HEK293 (cell line): ENCODE results near the gene TFAP2E.

Experiments
- CTCF ChIA-PET: fragments of 350-600 bp; formaldehyde crosslinking; extraction: SDS; loops from one replicate; lab custom pipeline; 2021; ENCODE audit warnings: antibody characterized with exemption; lab: Yijun Ruan, JAX
- POLR2A ChIA-PET: fragments of 300-600 bp; formaldehyde crosslinking; extraction: SDS; loops from one replicate; lab custom pipeline; 2020; ENCODE audit warnings: antibody characterized with exemption, inconsistent platforms; lab: Yijun Ruan, JAX
- H3K27ac ChIP-seq: fragments of 200-500 bp; sonication (Bioruptor generic); 2 replicates; pipeline ENCODE4 v1.5.1; 2014; ENCODE audit warnings: low read depth, low read length, control low read depth, inconsistent platforms; ENCODE audit errors: extremely low read depth
- H3K36me3 ChIP-seq, 2 experiments: fragments of 200-500 bp in 1 of 2; sonication (Bioruptor generic) in 1 of 2; 1 replicate in 1 of 2; 2 replicates in 1 of 2; pipeline ENCODE4 v1.5.1; 2014 to 2017; ENCODE audit warnings: inconsistent platforms in 2 of 2, low read length in 2 of 2; ENCODE audit not compliant: control insufficient read depth in 2 of 2, insufficient read depth in 1 of 2
- H3K4me1 ChIP-seq: fragments of 200-500 bp; sonication (Bioruptor generic); 2 replicates; pipeline ENCODE4 v1.5.1; 2014; ENCODE audit warnings: mild to moderate bottlenecking, low read length, inconsistent platforms; ENCODE audit not compliant: control insufficient read depth, insufficient read depth
- H3K4me3 ChIP-seq: 2 replicates; pipeline ENCODE4 v1.5.1; 2011; ENCODE audit warnings: low read depth, mild to moderate bottlenecking, control low read depth, low read length, moderate library complexity
- H3K9me3 ChIP-seq: fragments of 200-500 bp; sonication (Bioruptor generic); 2 replicates; pipeline ENCODE4 v1.5.1; 2014; ENCODE audit warnings: low read depth, low read length, inconsistent platforms; ENCODE audit not compliant: control insufficient read depth, insufficient read depth
- ATF2 ChIP-seq: fragments of 450-650 bp; formaldehyde crosslinking; IDR thresholded peaks from 2 replicates; pipeline ENCODE4 v1.5.1; 2016; ENCODE audit warnings: missing biosample characterization, missing genetic modification characterization, low read depth
- BCL6B ChIP-seq: fragments of 450-650 bp; formaldehyde crosslinking; IDR thresholded peaks from 2 replicates; pipeline ENCODE4 v1.5.1; 2017; ENCODE audit warnings: missing biosample characterization, missing genetic modification characterization
- FEZF1 ChIP-seq: fragments of 450-650 bp; formaldehyde crosslinking; IDR thresholded peaks from 2 replicates; pipeline ENCODE4 v1.5.1; 2016; ENCODE audit warnings: missing biosample characterization, missing genetic modification characterization
- GLI4 ChIP-seq: fragments of 450-650 bp; formaldehyde crosslinking; IDR thresholded peaks from 2 replicates; pipeline ENCODE4 v1.5.1; 2016; ENCODE audit warnings: missing biosample characterization, missing genetic modification characterization
- KLF10 ChIP-seq: fragments of 450-650 bp; IDR thresholded peaks from 2 replicates; pipeline ENCODE4 v1.5.1; 2018; ENCODE audit warnings: missing biosample characterization, mild to moderate bottlenecking, missing genetic modification characterization
- KLF7 ChIP-seq: fragments of 450-650 bp; formaldehyde crosslinking; IDR thresholded peaks from 2 replicates; pipeline ENCODE4 v1.5.1; 2016; ENCODE audit warnings: missing biosample characterization, missing genetic modification characterization, borderline replicate concordance
- OSR2 ChIP-seq: fragments of 450-650 bp; formaldehyde crosslinking; IDR thresholded peaks from 2 replicates; pipeline ENCODE4 v1.5.1; 2016; ENCODE audit warnings: missing biosample characterization, missing genetic modification characterization
- SALL2 ChIP-seq: fragments of 450-650 bp; formaldehyde crosslinking; IDR thresholded peaks from 2 replicates; pipeline ENCODE4 v1.5.0; 2017; ENCODE audit warnings: missing biosample characterization, mild to moderate bottlenecking, missing genetic modification characterization, borderline replicate concordance
- ZBTB17 ChIP-seq: fragments of 450-650 bp; formaldehyde crosslinking; IDR thresholded peaks from 2 replicates; pipeline ENCODE4 v1.5.1; 2016; ENCODE audit warnings: missing biosample characterization, missing genetic modification characterization
- ZBTB21 ChIP-seq: fragments of 450-650 bp; formaldehyde crosslinking; IDR thresholded peaks from 2 replicates; pipeline ENCODE4 v1.5.1; 2017; ENCODE audit warnings: missing biosample characterization, missing genetic modification characterization
- ZBTB44 ChIP-seq: fragments of 450-650 bp; IDR thresholded peaks from 2 replicates; pipeline ENCODE4 v1.5.1; 2018; ENCODE audit warnings: missing biosample characterization, mild to moderate bottlenecking, missing genetic modification characterization
- ZFP3 ChIP-seq: fragments of 450-650 bp; formaldehyde crosslinking; IDR thresholded peaks from 2 replicates; pipeline ENCODE4 v1.5.1; 2016; ENCODE audit warnings: low read depth, missing biosample characterization, missing genetic modification characterization
- ZFP37 ChIP-seq: fragments of 450-650 bp; formaldehyde crosslinking; IDR thresholded peaks from 2 replicates; pipeline ENCODE4 v1.5.1; 2016; ENCODE audit warnings: missing biosample characterization, missing genetic modification characterization
- ZIC2 ChIP-seq: fragments of 450-650 bp; formaldehyde crosslinking; IDR thresholded peaks from 2 replicates; pipeline ENCODE4 v1.5.1; 2016; ENCODE audit warnings: missing biosample characterization, missing genetic modification characterization
- ZNF16 ChIP-seq: fragments of 450-650 bp; formaldehyde crosslinking; IDR thresholded peaks from 2 replicates; pipeline ENCODE4 v1.5.1; 2016; ENCODE audit warnings: low read depth, missing biosample characterization, missing genetic modification characterization
- ZNF18 ChIP-seq: fragments of 450-650 bp; formaldehyde crosslinking; IDR thresholded peaks from 2 replicates; pipeline ENCODE4 v1.5.1; 2016; ENCODE audit warnings: missing biosample characterization, missing genetic modification characterization
- ZNF23 ChIP-seq: fragments of 450-650 bp; formaldehyde crosslinking; IDR thresholded peaks from 2 replicates; pipeline ENCODE4 v1.5.1; 2016; ENCODE audit warnings: missing biosample characterization, missing genetic modification characterization, borderline replicate concordance
- ZNF311 ChIP-seq: fragments of 450-650 bp; formaldehyde crosslinking; IDR thresholded peaks from 2 replicates; pipeline ENCODE4 v1.5.1; 2017; ENCODE audit warnings: missing biosample characterization, missing genetic modification characterization, borderline replicate concordance
- ZNF324 ChIP-seq: fragments of 450-650 bp; formaldehyde crosslinking; IDR thresholded peaks from 2 replicates; pipeline ENCODE4 v1.5.1; 2016; ENCODE audit warnings: missing biosample characterization, missing genetic modification characterization
- ZNF354C ChIP-seq: fragments of 450-650 bp; formaldehyde crosslinking; IDR thresholded peaks from 2 replicates; pipeline ENCODE4 v1.5.1; 2016; ENCODE audit warnings: missing biosample characterization, missing genetic modification characterization, low read depth, borderline replicate concordance
- ZNF37A ChIP-seq: fragments of 450-650 bp; IDR thresholded peaks from 2 replicates; pipeline ENCODE4 v1.5.1; 2018; ENCODE audit warnings: missing biosample characterization, missing genetic modification characterization
- ZNF391 ChIP-seq: fragments of 450-650 bp; formaldehyde crosslinking; IDR thresholded peaks from 2 replicates; pipeline ENCODE4 v1.5.1; 2016; ENCODE audit warnings: low read depth, missing biosample characterization, missing genetic modification characterization, borderline replicate concordance
- ZNF426 ChIP-seq: fragments of 450-650 bp; formaldehyde crosslinking; IDR thresholded peaks from 2 replicates; pipeline ENCODE4 v1.5.1; 2017; ENCODE audit warnings: missing biosample characterization, missing genetic modification characterization, mild to moderate bottlenecking, inconsistent platforms, moderate library complexity
- ZNF600 ChIP-seq: fragments of 450-650 bp; formaldehyde crosslinking; IDR thresholded peaks from 2 replicates; pipeline ENCODE4 v1.5.1; 2016; ENCODE audit warnings: missing biosample characterization, missing genetic modification characterization

The TFAP2E gene

GRCh38 chr1:35564884-35565741 lies 8.0 kb upstream of the TFAP2E start:
- Histone ChIP-seq H3K4me3 (no peak overlapping the region), H3K9me3 (no peaks in the 10 kb centered on the region), H3K36me3 (peaks cover 0 to 71% of the 10 kb centered on the region in 2 experiments; a peak in 2 of 3 replicates), H3K27ac (no peak overlapping the region), H3K4me1 (no peaks in the 10 kb centered on the region)
- ChIA-PET POLR2A (interaction anchor here (0.6 kb wide), 1 partner anchor 113 kb away, joined by 3 read pairs; no protein-coding TSS in a partner anchor), CTCF (interaction anchor here (0.5 to 3.9 kb wide), 34 partner anchors 8 to 779 kb away, joined by 3 to 61 read pairs (median 4); partner anchors contain the start of gene TFAP2E)
- no peak for TF ChIP-seq SALL2
- no peak for TF ChIP-seq ZNF23 (tag by site-specific recombination)
- no peak for TF ChIP-seq ZNF324 (tag by site-specific recombination)
- TF ChIP-seq ZFP37 (tag by site-specific recombination) = no peak
- no peak for TF ChIP-seq KLF7
- TF ChIP-seq GLI4 = no peak
- TF ChIP-seq KLF10 (tag by site-specific recombination) = no peak
- TF ChIP-seq BCL6B (tag by site-specific recombination) = no peak

GRCh38 chr1:35565742-35566133 lies 7.4 kb upstream of the TFAP2E start:
- Histone ChIP-seq H3K27ac (no peak overlapping the region), H3K36me3 (peaks cover 0 to 65% of the 10 kb centered on the region in 2 experiments; a peak in 2 of 3 replicates), H3K4me3 (no peak overlapping the region), H3K4me1 (no peaks in the 10 kb centered on the region), H3K9me3 (no peaks in the 10 kb centered on the region)
- POLR2A ChIA-PET = no interaction called here
- CTCF ChIA-PET = interaction anchor here (0.6 to 3.9 kb wide), 10 partner anchors 10 to 779 kb away, joined by 3 to 61 read pairs (median 6); no protein-coding TSS in a partner anchor
- no peak for TF ChIP-seq ZNF391 (tag by site-specific recombination)
- no peak for TF ChIP-seq ZNF16
- TF ChIP-seq ZNF311 (tag by site-specific recombination) = no peak
- TF ChIP-seq FEZF1 (tag by site-specific recombination) = no peak

- Histone ChIP-seq H3K36me3 (peaks cover 0 to 41% of the 10 kb centered on the region in 2 experiments; a peak in 1 of 3 replicates), H3K27ac (no peak overlapping the region), H3K4me1 (no peaks in the 10 kb centered on the region), H3K9me3 (no peaks in the 10 kb centered on the region), H3K4me3 (no peak overlapping the region)
- ChIA-PET POLR2A (interaction anchor here (0.6 to 1.8 kb wide), 7 partner anchors 10 to 371 kb away, joined by 3 to 10 read pairs (median 4); partner anchors contain the start of genes CLSPN, KIAA0319L and NCDN), CTCF (interaction anchor here (0.6 to 3.6 kb wide), 36 partner anchors 9 to 565 kb away, joined by 3 to 83 read pairs (median 4); partner anchors contain the start of gene CLSPN)
- TF ChIP-seq ZBTB21 (no peak), ZBTB44 (tag by site-specific recombination) (no peak), OSR2 (tag by site-specific recombination) (peak; percentile 69; the same call in 1 of the 2 replicates), ZNF426 (tag by site-specific recombination) (no peak), ZNF354C (tag by site-specific recombination) (no peak), ATF2 (no peak), ZBTB17 (peak; percentile 91), ZNF18 (tag by site-specific recombination) (peak; percentile 41; the same call in 1 of the 2 replicates), ZNF37A (tag by site-specific recombination) (no peak), ZIC2 (peak; percentile 79), ZNF600 (peak; percentile 52; the same call in 1 of the 2 replicates), ZFP3 (tag by site-specific recombination) (no peak), ZFP37 (tag by site-specific recombination) (no peak)
Measured at GRCh38 chr1:35567947-35568558, 5.1 kb upstream of the TFAP2E start.
